Superior temporal gyrus (tissue), 1 donor: ENCODE results near the gene SLC9C2.
"Not testable (repeated sequence)": the region's sequence is repeated elsewhere in the genome, so short reads cannot be mapped to it uniquely, and the experiment has no call there.

Experiments used
- DNase-seq: peaks from one replicate; pipeline ENCODE4 v3.0.0-alpha.2; 2016; ENCODE audit errors: extremely low spot score

The SLC9C2 gene, protein sequence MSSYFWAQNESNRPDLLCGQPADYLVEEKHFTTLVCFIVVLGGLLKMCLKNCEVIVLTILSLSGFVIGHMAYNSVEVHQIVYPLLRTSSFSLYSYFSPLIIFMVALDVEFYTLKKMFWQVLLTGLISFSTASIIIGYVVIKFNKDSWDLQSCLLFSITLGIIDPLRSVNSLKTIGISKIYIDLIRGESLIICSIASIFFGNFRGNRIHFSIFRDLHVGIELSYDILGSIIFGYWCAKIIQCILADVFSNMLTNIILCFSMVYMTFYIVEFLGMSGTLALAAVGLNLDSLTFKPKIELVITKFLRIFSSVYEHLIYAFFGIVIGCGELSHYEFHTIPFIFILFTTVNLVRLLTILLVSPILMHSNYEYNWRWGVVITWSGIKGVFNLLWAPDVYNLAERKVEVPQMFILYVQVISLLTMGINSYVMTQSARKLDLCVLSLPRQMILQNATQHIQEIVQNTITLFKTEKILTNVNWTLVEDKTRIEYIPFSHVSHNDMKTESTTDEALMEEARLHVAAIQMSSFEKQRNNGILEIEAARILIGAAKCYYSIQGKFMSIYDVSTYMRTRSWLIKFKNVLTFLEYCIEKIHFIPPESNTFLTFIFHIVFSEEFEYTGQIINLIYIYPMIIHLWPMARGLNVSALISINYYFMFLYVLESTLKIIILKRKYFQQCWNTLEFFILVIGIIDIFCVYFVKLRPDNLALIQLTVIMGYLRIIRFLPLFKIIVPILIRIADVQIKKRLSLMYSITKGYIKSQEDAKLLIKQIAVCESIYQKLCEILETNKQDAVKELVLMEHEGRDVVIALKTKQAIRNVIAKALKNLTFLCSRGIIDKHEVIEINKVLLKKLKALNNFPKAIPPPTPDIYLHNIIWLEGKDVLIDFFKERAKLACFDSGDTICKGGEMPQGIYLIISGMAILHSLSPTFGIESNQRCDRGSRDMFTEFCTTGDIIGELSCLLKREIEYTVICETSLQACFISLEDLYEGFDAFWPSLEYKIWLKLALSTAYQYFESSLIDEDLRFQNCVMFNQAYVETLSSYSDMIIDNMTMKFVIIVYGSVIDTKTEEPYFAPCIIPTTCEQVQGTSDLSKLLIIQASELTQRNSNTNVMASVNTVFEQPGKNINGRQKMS

GRCh38 chr1:173603056-173603591 lies at the start of gene SLC9C2:
TSS of gene SLC9C2 (minus strand) at chr1:173603072. CDS start at chr1:173601776, 1,296 bp downstream.
- DNase-seq = no peak

DNA sequence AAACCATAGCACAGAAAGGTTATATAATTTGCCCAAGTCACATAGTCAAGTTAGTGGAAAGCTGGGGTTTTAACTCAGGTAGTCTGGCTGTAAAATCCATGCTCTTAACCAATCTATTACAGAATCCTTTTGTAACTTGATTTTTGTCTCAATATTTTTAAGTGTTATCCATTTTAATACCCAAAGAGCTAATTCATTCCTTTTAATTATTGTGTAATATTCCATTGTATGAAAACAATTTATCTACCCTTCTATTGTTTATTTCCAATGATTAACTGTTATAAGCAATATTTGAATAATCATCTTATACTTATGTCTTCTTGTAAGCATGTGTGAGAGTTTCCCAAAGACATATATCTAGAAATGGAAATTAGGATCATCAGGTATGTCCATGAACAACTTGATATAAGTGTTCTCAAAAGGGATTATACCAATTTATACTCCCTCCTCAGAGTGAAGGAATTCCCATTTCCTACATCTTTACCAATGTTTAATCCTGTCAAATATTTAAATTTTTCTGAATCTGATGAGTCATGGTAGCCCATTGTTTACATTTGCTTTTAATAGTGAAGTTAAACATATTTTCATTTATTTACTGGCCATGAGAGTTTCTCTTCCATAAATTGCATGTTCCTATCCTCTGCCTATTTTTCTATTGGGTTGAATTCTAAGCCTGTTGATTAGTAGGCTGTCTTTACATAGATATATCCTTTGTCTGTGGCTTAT lies 46.2 kb upstream of the SLC9C2 start:
- no peak for DNase-seq

GRCh38 chr1:173646656-173647055 lies 43.8 kb upstream of the SLC9C2 start:
- DNase-seq = no peak

DNA sequence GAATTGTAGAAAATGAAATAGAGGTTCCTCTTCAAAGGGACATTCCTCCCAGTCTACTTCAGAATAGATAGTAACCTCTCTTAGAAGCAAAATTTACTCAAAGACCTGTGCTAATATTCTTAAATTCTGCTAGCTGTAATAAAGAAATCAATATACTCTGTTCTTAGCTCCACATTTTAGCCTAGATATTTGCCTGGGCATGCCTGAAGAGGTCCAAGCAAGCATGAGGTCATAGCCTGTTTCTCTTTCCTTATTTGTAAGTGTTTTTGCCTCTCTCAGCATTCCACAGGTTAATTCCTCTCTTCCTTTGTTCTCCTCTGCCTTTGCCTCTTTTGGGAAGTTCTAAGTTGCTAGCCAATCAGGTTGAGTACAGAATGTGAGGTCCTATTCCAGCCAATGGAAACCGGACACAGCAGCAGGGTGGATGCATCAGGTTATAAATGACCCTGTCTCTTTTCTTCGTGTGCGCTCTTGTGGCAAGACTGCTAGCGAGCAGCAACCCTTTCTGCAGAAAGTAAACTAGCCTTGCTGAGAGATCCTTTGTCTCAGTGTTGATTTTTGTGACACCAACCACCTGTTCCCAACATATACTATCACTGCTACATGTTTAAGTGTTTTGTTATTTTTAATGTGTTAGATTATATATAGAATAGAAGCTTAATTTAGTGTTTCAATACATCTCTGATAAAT lies 39.7 kb upstream of the SLC9C2 start:
- DNase-seq = not testable (repeated sequence)

DNA sequence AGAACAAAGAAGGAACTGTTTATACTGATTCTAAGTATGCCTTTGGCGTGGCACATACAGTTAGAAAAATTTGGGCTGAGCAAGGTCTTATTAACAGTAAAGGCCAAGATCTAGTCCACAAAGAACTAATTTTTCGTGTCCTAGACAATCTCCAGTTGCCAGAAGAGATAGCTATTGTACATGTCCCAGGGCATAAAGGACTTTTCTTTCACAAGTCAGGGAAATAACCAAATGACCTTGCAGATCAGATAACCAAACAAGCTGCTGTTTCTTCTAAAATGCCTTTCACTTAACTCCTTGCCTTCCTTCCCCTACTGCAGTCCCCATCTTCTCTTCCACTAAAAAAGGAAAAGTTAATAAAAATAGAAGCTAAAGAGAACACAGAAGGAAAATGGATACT lies 36.2 kb upstream of the SLC9C2 start:
- DNase-seq = no peak

- no peak for DNase-seq
These were observed 35.5 kb upstream of the SLC9C2 start for GRCh38 chr1:173638043-173639021.

DNA sequence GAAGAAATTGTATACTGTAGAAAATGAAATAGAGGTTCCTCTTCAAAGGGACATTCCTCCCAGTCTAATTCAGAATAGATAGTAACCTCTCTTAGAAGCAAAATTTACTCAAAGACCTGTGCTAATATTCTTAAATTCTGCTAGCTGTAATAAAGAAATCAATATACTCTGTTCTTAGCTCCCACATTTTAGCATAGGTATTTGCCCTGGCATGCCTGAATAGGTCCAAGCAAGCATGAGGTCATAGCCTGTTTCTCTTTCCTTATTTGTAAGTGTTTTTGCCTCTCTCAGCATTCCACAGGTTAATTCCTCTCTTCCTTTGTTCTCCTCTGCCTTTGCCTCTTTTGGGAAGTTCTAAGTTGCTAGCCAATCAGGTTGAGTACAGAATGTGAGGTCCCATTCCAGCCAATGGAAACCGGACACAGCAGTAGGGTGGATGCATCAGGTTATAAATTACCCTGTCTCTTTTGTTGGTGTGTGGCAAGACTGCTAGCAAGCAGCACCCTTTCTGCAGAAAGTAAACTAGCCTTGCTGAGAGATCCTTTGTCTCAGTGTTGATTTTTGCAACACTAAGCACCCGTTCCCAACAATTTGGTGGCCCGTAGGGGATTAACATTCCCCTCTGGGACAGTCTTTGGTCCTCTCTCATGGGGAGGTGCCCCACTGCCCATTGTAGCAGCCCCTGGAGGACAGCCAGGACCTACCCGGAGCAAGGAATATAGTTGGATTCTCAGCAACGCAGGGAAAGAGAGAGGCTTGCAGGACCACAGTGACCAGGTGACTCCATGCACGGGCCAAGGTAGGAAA lies 34.6 kb upstream of the SLC9C2 start:
- not testable (repeated sequence) for DNase-seq

- no peak for DNase-seq
These were observed 32.2 kb upstream of the SLC9C2 start, which contains the start of gene TEX50 for GRCh38 chr1:173635116-173635515. TSS of gene TEX50 (plus strand) at chr1:173635338. CDS start at chr1:173635522, 184 bp downstream.

- no peak for DNase-seq
These were observed 26.0 kb upstream of the SLC9C2 start for GRCh38 chr1:173628888-173629287.

- DNase-seq = no peak
These were observed 24.4 kb upstream of the SLC9C2 start for GRCh38 chr1:173627269-173627668.

DNA sequence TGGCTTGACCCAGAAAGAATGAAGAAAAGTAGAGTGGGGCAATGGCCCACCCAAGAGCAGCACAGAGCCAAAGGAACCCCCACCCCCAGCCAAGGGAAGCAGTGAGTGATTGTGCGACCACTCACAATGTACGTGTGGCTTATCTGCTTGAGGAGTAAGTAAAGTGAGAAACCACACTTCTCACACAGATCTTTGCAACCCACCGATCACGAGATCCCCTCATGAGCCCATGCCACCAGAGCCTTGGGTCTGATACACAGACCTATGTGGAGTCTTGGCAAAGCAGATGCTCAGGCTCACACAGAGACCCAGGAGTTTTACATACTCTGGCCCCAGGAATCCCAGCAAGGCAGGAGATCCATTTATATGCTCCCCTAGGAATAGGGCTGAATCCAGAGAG lies 14.0 kb upstream of the SLC9C2 start:
- DNase-seq = no peak

DNA sequence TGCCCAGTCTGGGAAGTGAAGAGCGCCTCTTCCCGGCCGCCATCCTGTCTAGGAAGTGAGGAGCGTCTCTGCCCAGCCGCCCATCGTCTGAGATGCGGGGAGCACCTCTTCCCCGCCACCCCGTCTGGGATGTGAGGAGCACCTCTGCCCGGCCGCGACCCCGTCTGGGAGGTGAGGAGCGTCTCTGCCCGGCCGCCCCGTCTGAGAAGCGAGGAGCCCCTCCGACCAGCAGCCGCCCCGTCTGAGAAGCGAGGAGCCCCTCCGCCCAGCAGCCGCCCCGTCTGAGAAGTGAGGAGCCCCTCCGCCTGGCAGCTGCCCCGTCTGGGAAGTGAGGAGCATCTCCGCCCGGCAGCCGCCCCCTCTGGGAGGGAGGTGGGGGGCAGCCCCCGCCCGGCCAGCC lies 10.2 kb upstream of the SLC9C2 start:
- DNase-seq = not testable (repeated sequence)

GRCh38 chr1:173608503-173609216 lies 5.8 kb upstream of the SLC9C2 start:
- no peak for DNase-seq

DNA sequence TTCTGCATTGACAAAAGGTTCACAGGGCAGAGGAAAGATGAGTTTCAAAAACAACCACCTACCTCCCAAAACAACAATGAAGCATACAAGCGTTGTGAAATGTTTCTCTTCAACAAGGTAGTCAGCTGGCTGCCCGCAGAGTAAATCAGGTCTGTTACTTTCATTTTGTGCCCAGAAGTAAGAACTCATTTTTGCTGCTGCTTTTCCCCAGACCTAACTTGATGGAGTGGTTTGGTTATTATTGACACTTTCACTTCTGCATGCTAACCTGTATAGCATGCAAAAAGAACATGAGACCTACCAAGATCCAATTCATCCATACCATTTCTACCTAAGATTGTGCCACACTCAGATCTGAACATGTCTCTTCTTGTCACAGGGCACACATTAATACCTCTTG lies 1.3 kb downstream of the SLC9C2 start:
- no peak for DNase-seq

DNA sequence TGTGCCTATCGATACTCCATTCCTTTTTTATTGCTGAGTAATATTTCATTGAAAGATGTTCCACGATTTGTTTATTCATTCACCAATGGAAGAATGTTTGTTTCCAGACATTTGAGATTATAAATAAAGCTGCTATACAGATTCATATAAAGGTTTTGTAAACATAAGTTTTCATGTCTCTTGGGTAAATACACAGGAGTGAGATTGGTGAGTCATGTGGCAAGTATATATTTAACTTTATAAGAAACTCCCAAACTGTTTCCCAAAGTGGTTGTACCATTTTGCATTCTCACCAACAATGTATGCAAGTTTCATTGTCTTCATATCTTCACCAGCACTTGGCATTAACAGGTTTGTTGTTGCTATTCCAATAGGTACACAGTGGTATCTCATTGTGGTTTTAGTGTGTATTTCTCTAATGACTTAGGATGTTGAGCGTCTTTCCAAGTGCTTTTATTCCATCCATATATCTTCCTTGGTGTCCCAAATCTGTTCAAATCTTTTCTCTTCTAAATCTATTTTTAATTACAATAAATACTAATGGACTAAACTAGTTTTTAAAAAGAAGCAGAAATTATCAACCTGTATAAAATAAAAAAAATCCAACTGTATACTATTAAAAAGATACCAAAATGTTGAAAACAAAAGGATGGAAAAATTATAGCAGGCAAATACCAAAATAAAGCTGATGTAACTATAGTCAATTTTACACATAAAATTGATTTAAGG lies 6.6 kb downstream of the SLC9C2 start:
- DNase-seq = no peak

DNA sequence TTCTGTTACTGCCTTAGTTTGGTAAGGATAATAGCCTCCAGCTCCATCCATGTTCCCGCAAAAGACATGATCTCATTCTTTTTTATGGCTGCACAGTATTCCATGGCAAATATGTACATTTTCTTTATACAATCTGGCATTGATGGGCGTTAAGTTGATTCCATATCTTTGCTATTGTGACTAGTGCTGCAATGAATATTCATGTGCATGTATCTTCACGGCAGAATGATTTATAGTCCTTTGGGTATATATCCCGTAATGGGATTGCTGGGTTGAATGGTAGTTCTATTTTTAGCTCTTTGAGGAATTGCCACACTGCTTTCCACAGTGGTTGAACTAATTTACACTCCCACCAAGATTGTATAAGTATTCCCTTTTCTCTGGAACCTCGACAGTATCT lies 11.7 kb downstream of the SLC9C2 start:
- not testable (repeated sequence) for DNase-seq

GRCh38 chr1:173590557-173590956 lies 12.3 kb downstream of the SLC9C2 start:
- no peak for DNase-seq
